WTC11 (cell line): ENCODE results near the gene OR2AT4. TPM values are rescaled to one million over a fixed set of nuclear protein-coding genes. Genes with fewer than 3 reads are reported as not detected.

ENCODE experiments used
- CTCF ChIP-seq: fragments of 200-600 bp; IDR thresholded peaks from 2 replicates; pipeline ENCODE4 v1.8.0; 2022; ENCODE audit warnings: antibody characterized with exemption
- OVOL2 ChIP-seq: fragments of 250-450 bp; sonication (Bioruptor Pico); IDR thresholded peaks from 2 replicates; pipeline ENCODE4 v1.9.0; 2021; ENCODE audit warnings: mild to moderate bottlenecking, borderline replicate concordance
- RELA ChIP-seq: sonication (generic); formaldehyde crosslinking; IDR thresholded peaks from 2 replicates; pipeline ENCODE4 v1.8.1; 2022; ENCODE audit warnings: missing genetic modification reagents, mild to moderate bottlenecking, borderline replicate concordance
- SOX15 ChIP-seq: fragments of 250-450 bp; sonication (Bioruptor Pico); IDR thresholded peaks from 2 replicates; pipeline ENCODE4 v1.9.0; 2021; ENCODE audit warnings: mild to moderate bottlenecking
- USF1 ChIP-seq: sonication (generic); formaldehyde crosslinking; IDR thresholded peaks from 2 replicates; pipeline ENCODE4 v1.8.0; 2022; ENCODE audit warnings: mild to moderate bottlenecking, missing genetic modification reagents
- ZNF512 ChIP-seq: sonication (generic); formaldehyde crosslinking; IDR thresholded peaks from 2 replicates; pipeline ENCODE4 v1.8.1; 2022; ENCODE audit warnings: missing genetic modification reagents, borderline replicate concordance
- total RNA-seq: library from RNA; stranded (reverse); gene quantifications from 3 replicates; pipeline ENCODE4 v1.2.3, GENCODE V29; 2021
- TF ChIP-seq, protein P1 (sequence below): fragments of 250-450 bp; sonication (Bioruptor Pico); IDR thresholded peaks from 2 replicates; pipeline ENCODE4 v1.9.0; 2021; ENCODE audit warnings: mild to moderate bottlenecking, borderline replicate concordance
- TF ChIP-seq, protein P2 (sequence below): sonication (generic); formaldehyde crosslinking; IDR thresholded peaks from 2 replicates; pipeline ENCODE4 v1.8.1; 2023; ENCODE audit warnings: mild to moderate bottlenecking, missing genetic modification reagents
- TF ChIP-seq, protein P3 (sequence below): sonication (generic); formaldehyde crosslinking; conservative IDR thresholded peaks from 2 replicates; pipeline ENCODE4 v1.8.1; 2023; ENCODE audit warnings: mild to moderate bottlenecking, low read depth, missing genetic modification reagents, moderate library complexity
- TF ChIP-seq, protein P4 (sequence below): sonication (generic); formaldehyde crosslinking; IDR thresholded peaks from 2 replicates; pipeline ENCODE4 v1.8.1; 2022; ENCODE audit warnings: low read depth, missing genetic modification reagents, borderline replicate concordance

OR2AT4 gene
- total RNA-seq, 1 experiment from 2014 or later = not detected

GRCh38 chr11:75099635-75100034 lies 3.0 kb upstream of the OR2AT4 start (continued):
- TF ChIP-seq, protein P1, sequence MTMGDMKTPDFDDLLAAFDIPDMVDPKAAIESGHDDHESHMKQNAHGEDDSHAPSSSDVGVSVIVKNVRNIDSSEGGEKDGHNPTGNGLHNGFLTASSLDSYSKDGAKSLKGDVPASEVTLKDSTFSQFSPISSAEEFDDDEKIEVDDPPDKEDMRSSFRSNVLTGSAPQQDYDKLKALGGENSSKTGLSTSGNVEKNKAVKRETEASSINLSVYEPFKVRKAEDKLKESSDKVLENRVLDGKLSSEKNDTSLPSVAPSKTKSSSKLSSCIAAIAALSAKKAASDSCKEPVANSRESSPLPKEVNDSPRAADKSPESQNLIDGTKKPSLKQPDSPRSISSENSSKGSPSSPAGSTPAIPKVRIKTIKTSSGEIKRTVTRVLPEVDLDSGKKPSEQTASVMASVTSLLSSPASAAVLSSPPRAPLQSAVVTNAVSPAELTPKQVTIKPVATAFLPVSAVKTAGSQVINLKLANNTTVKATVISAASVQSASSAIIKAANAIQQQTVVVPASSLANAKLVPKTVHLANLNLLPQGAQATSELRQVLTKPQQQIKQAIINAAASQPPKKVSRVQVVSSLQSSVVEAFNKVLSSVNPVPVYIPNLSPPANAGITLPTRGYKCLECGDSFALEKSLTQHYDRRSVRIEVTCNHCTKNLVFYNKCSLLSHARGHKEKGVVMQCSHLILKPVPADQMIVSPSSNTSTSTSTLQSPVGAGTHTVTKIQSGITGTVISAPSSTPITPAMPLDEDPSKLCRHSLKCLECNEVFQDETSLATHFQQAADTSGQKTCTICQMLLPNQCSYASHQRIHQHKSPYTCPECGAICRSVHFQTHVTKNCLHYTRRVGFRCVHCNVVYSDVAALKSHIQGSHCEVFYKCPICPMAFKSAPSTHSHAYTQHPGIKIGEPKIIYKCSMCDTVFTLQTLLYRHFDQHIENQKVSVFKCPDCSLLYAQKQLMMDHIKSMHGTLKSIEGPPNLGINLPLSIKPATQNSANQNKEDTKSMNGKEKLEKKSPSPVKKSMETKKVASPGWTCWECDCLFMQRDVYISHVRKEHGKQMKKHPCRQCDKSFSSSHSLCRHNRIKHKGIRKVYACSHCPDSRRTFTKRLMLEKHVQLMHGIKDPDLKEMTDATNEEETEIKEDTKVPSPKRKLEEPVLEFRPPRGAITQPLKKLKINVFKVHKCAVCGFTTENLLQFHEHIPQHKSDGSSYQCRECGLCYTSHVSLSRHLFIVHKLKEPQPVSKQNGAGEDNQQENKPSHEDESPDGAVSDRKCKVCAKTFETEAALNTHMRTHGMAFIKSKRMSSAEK (CRISPR knock-in tag) = no peak
- TF ChIP-seq, protein P2, sequence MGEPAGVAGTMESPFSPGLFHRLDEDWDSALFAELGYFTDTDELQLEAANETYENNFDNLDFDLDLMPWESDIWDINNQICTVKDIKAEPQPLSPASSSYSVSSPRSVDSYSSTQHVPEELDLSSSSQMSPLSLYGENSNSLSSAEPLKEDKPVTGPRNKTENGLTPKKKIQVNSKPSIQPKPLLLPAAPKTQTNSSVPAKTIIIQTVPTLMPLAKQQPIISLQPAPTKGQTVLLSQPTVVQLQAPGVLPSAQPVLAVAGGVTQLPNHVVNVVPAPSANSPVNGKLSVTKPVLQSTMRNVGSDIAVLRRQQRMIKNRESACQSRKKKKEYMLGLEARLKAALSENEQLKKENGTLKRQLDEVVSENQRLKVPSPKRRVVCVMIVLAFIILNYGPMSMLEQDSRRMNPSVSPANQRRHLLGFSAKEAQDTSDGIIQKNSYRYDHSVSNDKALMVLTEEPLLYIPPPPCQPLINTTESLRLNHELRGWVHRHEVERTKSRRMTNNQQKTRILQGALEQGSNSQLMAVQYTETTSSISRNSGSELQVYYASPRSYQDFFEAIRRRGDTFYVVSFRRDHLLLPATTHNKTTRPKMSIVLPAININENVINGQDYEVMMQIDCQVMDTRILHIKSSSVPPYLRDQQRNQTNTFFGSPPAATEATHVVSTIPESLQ (CRISPR knock-in tag) = no peak
- no peak for TF ChIP-seq CTCF
- no peak for TF ChIP-seq RELA (CRISPR knock-in tag)
- no peak for TF ChIP-seq ZNF512
- TF ChIP-seq, protein P3, sequence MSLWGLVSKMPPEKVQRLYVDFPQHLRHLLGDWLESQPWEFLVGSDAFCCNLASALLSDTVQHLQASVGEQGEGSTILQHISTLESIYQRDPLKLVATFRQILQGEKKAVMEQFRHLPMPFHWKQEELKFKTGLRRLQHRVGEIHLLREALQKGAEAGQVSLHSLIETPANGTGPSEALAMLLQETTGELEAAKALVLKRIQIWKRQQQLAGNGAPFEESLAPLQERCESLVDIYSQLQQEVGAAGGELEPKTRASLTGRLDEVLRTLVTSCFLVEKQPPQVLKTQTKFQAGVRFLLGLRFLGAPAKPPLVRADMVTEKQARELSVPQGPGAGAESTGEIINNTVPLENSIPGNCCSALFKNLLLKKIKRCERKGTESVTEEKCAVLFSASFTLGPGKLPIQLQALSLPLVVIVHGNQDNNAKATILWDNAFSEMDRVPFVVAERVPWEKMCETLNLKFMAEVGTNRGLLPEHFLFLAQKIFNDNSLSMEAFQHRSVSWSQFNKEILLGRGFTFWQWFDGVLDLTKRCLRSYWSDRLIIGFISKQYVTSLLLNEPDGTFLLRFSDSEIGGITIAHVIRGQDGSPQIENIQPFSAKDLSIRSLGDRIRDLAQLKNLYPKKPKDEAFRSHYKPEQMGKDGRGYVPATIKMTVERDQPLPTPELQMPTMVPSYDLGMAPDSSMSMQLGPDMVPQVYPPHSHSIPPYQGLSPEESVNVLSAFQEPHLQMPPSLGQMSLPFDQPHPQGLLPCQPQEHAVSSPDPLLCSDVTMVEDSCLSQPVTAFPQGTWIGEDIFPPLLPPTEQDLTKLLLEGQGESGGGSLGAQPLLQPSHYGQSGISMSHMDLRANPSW (CRISPR knock-in tag) = no peak
- TF ChIP-seq USF1 (CRISPR knock-in tag) = no peak
- TF ChIP-seq SOX15 (CRISPR knock-in tag) = no peak
- no peak for TF ChIP-seq OVOL2 (CRISPR knock-in tag)
- TF ChIP-seq, protein P4, sequence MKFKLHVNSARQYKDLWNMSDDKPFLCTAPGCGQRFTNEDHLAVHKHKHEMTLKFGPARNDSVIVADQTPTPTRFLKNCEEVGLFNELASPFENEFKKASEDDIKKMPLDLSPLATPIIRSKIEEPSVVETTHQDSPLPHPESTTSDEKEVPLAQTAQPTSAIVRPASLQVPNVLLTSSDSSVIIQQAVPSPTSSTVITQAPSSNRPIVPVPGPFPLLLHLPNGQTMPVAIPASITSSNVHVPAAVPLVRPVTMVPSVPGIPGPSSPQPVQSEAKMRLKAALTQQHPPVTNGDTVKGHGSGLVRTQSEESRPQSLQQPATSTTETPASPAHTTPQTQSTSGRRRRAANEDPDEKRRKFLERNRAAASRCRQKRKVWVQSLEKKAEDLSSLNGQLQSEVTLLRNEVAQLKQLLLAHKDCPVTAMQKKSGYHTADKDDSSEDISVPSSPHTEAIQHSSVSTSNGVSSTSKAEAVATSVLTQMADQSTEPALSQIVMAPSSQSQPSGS (CRISPR knock-in tag) = no peak
